ENCODE data around the gene DNAJC3. TPM values are rescaled to one million over a fixed set of nuclear protein-coding genes. Genes with fewer than 3 reads are reported as not detected.

DNAJC3 gene
- total and polyA plus RNA-seq, 9 of the 15 experiments (the other 6 are each of a cell fraction or from before 2014, with no cell fraction given): 7.8 to 21.8 (median 10.4) TPM

- BruUV-seq (replicated peaks): no TSS peak
- H3K4me2 ChIP-seq (ENCODE audit: insufficient read depth, low read length): no peak overlapping the region
- intact Hi-C loops (cut with micrococcal nuclease) (no loop called here), in situ Hi-C loops (cut with MboI) (no loop called here)
- ATAC-seq (no peak), DNase-seq (ENCODE audit: extremely low read depth in 1 of 4, low spot score in 3 of 4) (no peak), FAIRE-seq (no peak)
- H4K20me1 ChIP-seq (replicated peaks; ENCODE audit: control insufficient read depth, insufficient read depth, low read length): no peaks in the 10 kb centered on the region
- 83% methylated on average over 1 of the region's 1 CpG for WGBS (ENCODE audit: insufficient coverage, low coverage, missing lambda C conversion rate)
- no peak overlapping the region for H3K9ac ChIP-seq (ENCODE audit: insufficient read depth in 1 of 2, low read depth in 2 of 2, low read length in 2 of 2)
- no peak overlapping the region for H3K27ac ChIP-seq (ENCODE audit: extremely low read depth, low read depth, low read length)
- no peak overlapping the region for H2AFZ ChIP-seq (ENCODE audit: low read depth, low read length)
- H3K79me2 ChIP-seq (ENCODE audit: control insufficient read depth, insufficient read depth, low read length): no peaks in the 10 kb centered on the region
- TF ChIP-seq ZFP30 (CRISPR knock-in tag; IDR thresholded peaks at IDR 0.05; ENCODE audit: borderline replicate concordance) (no peak), GATA2 (CRISPR knock-in tag; IDR thresholded peaks at IDR 0.05) (no peak), TGIF2 (CRISPR knock-in tag; IDR thresholded peaks at IDR 0.05) (no peak), RUNX1 (IDR thresholded peaks at IDR 0.05; ENCODE audit: low read depth) (no peak), ZNF830 (CRISPR knock-in tag; IDR thresholded peaks at IDR 0.05) (no peak), RREB1 (CRISPR knock-in tag; IDR thresholded peaks at IDR 0.05) (no peak), ZC3H11A (IDR thresholded peaks at IDR 0.05; ENCODE audit: low read depth, low read length) (no peak), PYGO2 (tag; IDR thresholded peaks at IDR 0.05) (no peak), IRF9 (tag; IDR thresholded peaks at IDR 0.05) (no peak), CGGBP1 (CRISPR knock-in tag; IDR thresholded peaks at IDR 0.05) (no peak), SIN3A (IDR thresholded peaks at IDR 0.05; ENCODE audit: borderline replicate concordance in 2 of 2, control insufficient read depth in 1 of 2, low read depth in 2 of 2, low read length in 2 of 2) (no peak), CREBBP (IDR thresholded peaks at IDR 0.05; ENCODE audit: low read depth, low read length) (no peak)
- H3K27me3 ChIP-seq (ENCODE audit: control insufficient read depth in 2 of 2, insufficient read depth in 2 of 2, low read length in 2 of 2): no peaks in the 10 kb centered on the region
- ChIA-PET POLR2A (no interaction called here), CTCF (ENCODE audit: low intra/inter-chr PET ratio) (no interaction called here)
- H3K4me1 ChIP-seq (replicated peaks in 1 of 2; ENCODE audit: control insufficient read depth in 2 of 2, insufficient read depth in 2 of 2, low read length in 2 of 2): no peaks in the 10 kb centered on the region
- H3K9me1 ChIP-seq (ENCODE audit: control insufficient read depth, insufficient read depth, low read length): no peaks in the 10 kb centered on the region
- no peak overlapping the region for H3K4me3 ChIP-seq
- peaks cover 6% of the 10 kb centered on the region; the same call in 1 of the 3 replicates for H3K36me3 ChIP-seq (ENCODE audit: control insufficient read depth, insufficient read depth, low read length)
- no peaks in the 10 kb centered on the region for H3K9me3 ChIP-seq (replicated peaks; ENCODE audit: control insufficient read depth, insufficient read depth, low read depth, low read length)
Measured at GRCh38 chr13:95722241-95722640, 45.3 kb downstream of the DNAJC3 start.

Measured in K562 (cell line).